Suprapubic skin (tissue), 4 donors: ENCODE data around the gene ATAD3A.

Experiments used
- POLR2A ChIP-seq, 2 donors: fragments of 450-650 bp; IDR thresholded peaks; one replicate each; pipeline ENCODE4 v1.6.1; 2017; ENCODE audit warnings: antibody characterized with exemption in 2 of 2, mild to moderate bottlenecking in 2 of 2, moderate library complexity in 2 of 2
- POLR2AphosphoS5 ChIP-seq, 3 donors: sonication (generic); formaldehyde crosslinking; IDR thresholded peaks; one replicate each; pipeline ENCODE4 v1.6.1; 2017; ENCODE audit warnings: antibody characterized with exemption in 3 of 3
- TF ChIP-seq, protein P1 (sequence below), 2 donors: fragments of 200-600 bp in 1 of 2; fragments of 450-650 bp in 1 of 2; sonication (generic) in 1 of 2; IDR thresholded peaks; one replicate each; pipeline ENCODE4 v1.5.1; 2016 to 2019; ENCODE audit warnings: antibody characterized with exemption in 2 of 2, mild to moderate bottlenecking in 1 of 2, moderate library complexity in 1 of 2

DNA sequence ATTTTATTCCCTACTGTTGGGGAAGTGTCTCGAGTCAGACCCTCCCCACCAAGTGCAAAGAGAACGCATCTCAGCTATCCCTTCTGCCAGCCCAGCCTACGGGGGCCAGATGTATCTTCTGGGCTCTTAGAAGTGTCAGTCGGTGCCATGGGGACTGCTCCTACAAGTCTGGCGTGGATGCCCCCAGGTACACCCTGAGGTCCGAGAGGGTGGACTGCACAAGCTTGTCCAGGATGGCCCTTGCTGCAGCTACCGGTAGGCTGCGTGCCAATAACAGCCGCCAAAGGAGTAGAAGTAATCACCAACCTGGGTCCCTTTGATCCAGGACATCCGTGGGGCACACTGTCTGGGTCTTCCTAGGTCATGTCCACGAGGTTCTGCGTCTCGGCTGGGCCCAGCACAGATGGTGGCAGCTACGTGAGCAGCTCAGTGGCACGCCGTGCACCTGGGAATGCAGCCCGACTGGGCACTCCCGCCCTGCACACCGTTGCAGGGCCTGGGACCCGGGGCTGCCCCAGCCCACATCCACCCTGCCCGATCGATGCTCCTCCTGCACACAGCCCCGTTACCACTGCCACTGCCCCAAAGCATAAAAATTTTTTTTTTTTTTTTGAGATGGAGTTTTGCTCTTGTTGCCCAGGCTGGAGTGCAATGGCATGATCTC lies 71.5 kb downstream of the ATAD3A start:
- TF ChIP-seq POLR2A (IDR thresholded peaks at IDR 0.05) = no peak
- no peak for TF ChIP-seq POLR2AphosphoS5 (IDR thresholded peaks at IDR 0.05)
- TF ChIP-seq, protein P1, sequence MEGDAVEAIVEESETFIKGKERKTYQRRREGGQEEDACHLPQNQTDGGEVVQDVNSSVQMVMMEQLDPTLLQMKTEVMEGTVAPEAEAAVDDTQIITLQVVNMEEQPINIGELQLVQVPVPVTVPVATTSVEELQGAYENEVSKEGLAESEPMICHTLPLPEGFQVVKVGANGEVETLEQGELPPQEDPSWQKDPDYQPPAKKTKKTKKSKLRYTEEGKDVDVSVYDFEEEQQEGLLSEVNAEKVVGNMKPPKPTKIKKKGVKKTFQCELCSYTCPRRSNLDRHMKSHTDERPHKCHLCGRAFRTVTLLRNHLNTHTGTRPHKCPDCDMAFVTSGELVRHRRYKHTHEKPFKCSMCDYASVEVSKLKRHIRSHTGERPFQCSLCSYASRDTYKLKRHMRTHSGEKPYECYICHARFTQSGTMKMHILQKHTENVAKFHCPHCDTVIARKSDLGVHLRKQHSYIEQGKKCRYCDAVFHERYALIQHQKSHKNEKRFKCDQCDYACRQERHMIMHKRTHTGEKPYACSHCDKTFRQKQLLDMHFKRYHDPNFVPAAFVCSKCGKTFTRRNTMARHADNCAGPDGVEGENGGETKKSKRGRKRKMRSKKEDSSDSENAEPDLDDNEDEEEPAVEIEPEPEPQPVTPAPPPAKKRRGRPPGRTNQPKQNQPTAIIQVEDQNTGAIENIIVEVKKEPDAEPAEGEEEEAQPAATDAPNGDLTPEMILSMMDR (IDR thresholded peaks at IDR 0.05) = no peak
